Type B pancreatic cell (in vitro differentiated cells): Measurements from ENCODE around the gene RWDD1. TPM values are rescaled to one million over a fixed set of nuclear protein-coding genes. Genes with fewer than 3 reads are reported as not detected.

ENCODE experiments used
- DNase-seq: peaks from one replicate; pipeline ENCODE4 v3.0.0; 2021; ENCODE audit warnings: mixed read lengths; ENCODE audit not compliant: unreplicated experiment; ENCODE audit errors: extremely low spot score
- H3K27ac Mint-ChIP-seq: 2 replicates; pipeline ENCODE4 v1.8.0; 2021; ENCODE audit warnings: mild to moderate bottlenecking, mixed read lengths
- H3K27me3 Mint-ChIP-seq: 2 replicates; pipeline ENCODE4 v1.8.0; 2021; ENCODE audit warnings: mixed read lengths
- H3K36me3 Mint-ChIP-seq: 2 replicates; pipeline ENCODE4 v1.8.0; 2021; ENCODE audit warnings: mixed read lengths
- H3K4me1 Mint-ChIP-seq: one replicate; pipeline ENCODE4 v1.8.0; 2021; ENCODE audit warnings: mixed read lengths; ENCODE audit not compliant: unreplicated experiment
- H3K4me3 Mint-ChIP-seq: 2 replicates; pipeline ENCODE4 v1.8.0; 2021; ENCODE audit warnings: mild to moderate bottlenecking, mixed read lengths
- H3K9me3 Mint-ChIP-seq: 2 replicates; pipeline ENCODE4 v1.8.0; 2021; ENCODE audit warnings: mixed read lengths
- CTCF ChIP-seq: fragments of 200-600 bp; sonication (generic); conservative IDR thresholded peaks from 2 replicates; pipeline ENCODE4 v1.5.0; 2021; ENCODE audit warnings: antibody characterized with exemption, mild to moderate bottlenecking
- total RNA-seq: library from RNA; stranded (reverse); gene quantifications from 2 replicates; pipeline ENCODE4 v1.2.1, GENCODE V29; 2021; ENCODE audit warnings: low replicate concordance

Gene RWDD1
- total RNA-seq, 1 donor from 2014 or later: 40.0 TPM

- Mint-ChIP-seq H3K9me3 (no peaks in the 10 kb centered on the region), H3K4me1 (peaks cover 11% of the 10 kb centered on the region), H3K27me3 (peaks cover 9% of the 10 kb centered on the region), H3K27ac (no peak overlapping the region), H3K36me3 (no peaks in the 10 kb centered on the region), H3K4me3 (no peak overlapping the region)
- peak; percentile 75 for DNase-seq
- peak; percentile 98 for TF ChIP-seq CTCF
Observed at GRCh38 chr6:116561377-116562018, 9.8 kb upstream of the RWDD1 start.

DNA sequence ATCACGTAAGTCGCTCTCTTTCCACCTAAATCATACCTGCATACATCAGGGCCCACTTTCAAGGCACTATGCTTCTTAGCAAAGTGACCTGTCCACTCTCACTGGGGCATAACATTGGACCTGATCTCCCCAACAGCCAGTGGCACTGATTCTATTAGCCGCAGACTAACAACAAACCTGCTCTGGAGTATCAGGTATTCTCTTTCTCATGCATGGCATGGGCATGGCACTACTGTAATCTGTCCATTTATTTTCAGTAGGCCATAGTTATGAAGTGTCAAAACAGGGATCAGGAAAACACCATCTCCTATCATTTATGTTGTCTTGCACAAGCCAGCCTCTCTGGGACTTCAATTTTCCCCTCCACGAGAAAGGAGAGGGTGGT, 9.3 kb upstream of the RWDD1 start:
- H3K27ac Mint-ChIP-seq: no peak overlapping the region
- H3K4me1 Mint-ChIP-seq: peaks cover 11% of the 10 kb centered on the region
- no peaks in the 10 kb centered on the region for H3K36me3 Mint-ChIP-seq
- no peaks in the 10 kb centered on the region for H3K9me3 Mint-ChIP-seq
- H3K27me3 Mint-ChIP-seq: peaks cover 13% of the 10 kb centered on the region
- TF ChIP-seq CTCF: no peak
- H3K4me3 Mint-ChIP-seq: no peak overlapping the region
- DNase-seq: no peak

DNA sequence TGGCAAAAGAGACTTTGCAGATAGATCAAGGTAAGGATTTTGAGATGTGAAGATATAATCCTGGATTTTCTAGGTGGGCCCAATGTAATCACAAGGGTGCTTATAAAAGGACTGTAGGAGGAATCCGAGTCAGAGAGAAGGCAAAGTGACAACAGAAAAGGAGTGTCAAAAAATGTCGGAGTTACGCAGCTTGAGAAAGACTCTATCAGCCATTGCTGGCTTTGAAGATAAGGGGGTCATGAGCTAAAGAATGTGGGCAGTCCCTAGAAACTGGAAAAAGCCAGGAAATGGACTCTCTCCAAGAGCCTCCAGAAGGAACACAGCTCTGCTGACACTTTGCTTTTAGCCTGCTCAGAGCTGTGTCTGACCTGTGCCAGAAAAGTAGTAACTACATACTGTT, 8.7 kb upstream of the RWDD1 start:
- no peak for DNase-seq
- Mint-ChIP-seq H3K27me3 (peaks cover 16% of the 10 kb centered on the region), H3K27ac (no peak overlapping the region), H3K36me3 (no peaks in the 10 kb centered on the region), H3K9me3 (no peaks in the 10 kb centered on the region), H3K4me1 (peaks cover 10% of the 10 kb centered on the region), H3K4me3 (no peak overlapping the region)
- no peak for TF ChIP-seq CTCF

DNA sequence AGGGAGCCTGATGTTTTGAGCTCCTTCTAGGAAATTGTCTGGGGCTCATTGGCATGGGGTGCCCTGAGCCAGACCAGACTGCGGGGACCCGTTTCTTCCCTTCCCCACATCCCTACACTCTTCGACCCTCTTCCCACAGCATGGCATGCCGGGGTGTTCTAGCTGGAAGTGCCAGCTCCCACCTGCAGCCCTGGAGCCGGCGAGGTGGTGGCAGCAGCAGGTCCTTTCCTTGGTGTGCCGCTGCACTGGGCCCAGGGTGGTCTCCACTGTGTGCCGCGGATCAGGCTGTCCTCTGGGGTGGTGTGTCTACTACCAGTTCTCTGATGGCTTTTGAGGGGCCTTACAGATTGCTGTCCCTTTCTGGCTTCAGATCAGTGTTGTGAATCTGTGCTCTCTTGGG, 7.5 kb upstream of the RWDD1 start:
- no peaks in the 10 kb centered on the region for H3K36me3 Mint-ChIP-seq
- H3K4me1 Mint-ChIP-seq: peaks cover 6% of the 10 kb centered on the region
- H3K4me3 Mint-ChIP-seq: no peak overlapping the region
- no peak for DNase-seq
- no peak overlapping the region for H3K27ac Mint-ChIP-seq
- H3K9me3 Mint-ChIP-seq: no peaks in the 10 kb centered on the region
- peaks cover 18% of the 10 kb centered on the region for H3K27me3 Mint-ChIP-seq
- TF ChIP-seq CTCF: no peak

DNA sequence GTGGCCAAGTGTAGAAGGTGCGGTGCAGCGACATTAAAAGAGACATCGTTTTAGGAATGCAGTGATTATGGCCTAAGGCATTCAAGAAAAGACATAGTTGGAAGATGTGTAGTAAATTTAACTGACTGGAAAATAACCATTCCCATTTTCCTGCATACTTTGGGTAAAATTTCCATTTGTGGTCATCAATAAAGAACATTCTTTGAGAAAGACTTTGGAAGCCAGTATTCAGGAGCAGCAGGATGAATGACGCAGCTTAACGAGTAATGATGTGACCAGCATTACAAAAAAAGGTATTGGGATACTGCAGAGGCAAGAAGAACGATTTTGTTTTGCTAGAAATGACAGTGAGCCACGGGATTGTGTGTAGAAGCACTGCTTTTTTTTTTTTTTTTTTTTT, 7.0 kb upstream of the RWDD1 start:
- no peak for DNase-seq
- no peak for TF ChIP-seq CTCF
- peaks cover 6% of the 10 kb centered on the region for H3K4me1 Mint-ChIP-seq
- H3K27me3 Mint-ChIP-seq: peaks cover 18% of the 10 kb centered on the region
- no peaks in the 10 kb centered on the region for H3K36me3 Mint-ChIP-seq
- H3K27ac Mint-ChIP-seq: no peak overlapping the region
- no peak overlapping the region for H3K4me3 Mint-ChIP-seq
- no peaks in the 10 kb centered on the region for H3K9me3 Mint-ChIP-seq
